WTC11 (cell line): ENCODE results near the gene SRR. TPM values are rescaled to one million over a fixed set of nuclear protein-coding genes. Genes with fewer than 3 reads are reported as not detected.
A peak's percentile ranks its signal among the peaks of the same experiment; 100 is the strongest.

Experiments
- ATAC-seq: fragments of 200-7000 bp; cut with Tn5 transposase; 2 replicates; pipeline ENCODE4 v1.10.0; 2021; ENCODE audit warnings: mild to moderate bottlenecking, moderate library complexity
- Bru-seq: library from RNA; stranded (reverse); fragments of 400-500 nt; gene quantifications from one replicate; lab custom pipeline; 2021; lab: Mats Ljungman, UMichigan
- CTCF ChIA-PET: fragments of 300-600 bp; sonication (Branson Sonifier 250); formaldehyde crosslinking; loops from one replicate; lab custom pipeline; 2021; ENCODE audit warnings: antibody characterized with exemption; lab: Charles Lee
- POLR2A ChIA-PET: fragments of 350-600 bp; sonication (Branson Sonifier 250); formaldehyde crosslinking; loops from one replicate; lab custom pipeline; 2021; ENCODE audit warnings: antibody characterized with exemption; lab: Charles Lee
- DNase-seq: peaks from one replicate; pipeline ENCODE4 v3.0.0; 2021; ENCODE audit warnings: low spot score
- H3K27ac Mint-ChIP-seq: 2 replicates; pipeline ENCODE4 v1.8.0; 2021; ENCODE audit warnings: mixed read lengths
- H3K27me3 Mint-ChIP-seq: 2 replicates; pipeline ENCODE4 v1.8.0; 2021; ENCODE audit warnings: low read depth, mild to moderate bottlenecking, moderate library complexity, mixed read lengths
- H3K36me3 Mint-ChIP-seq: 2 replicates; pipeline ENCODE4 v1.8.0; 2021; ENCODE audit warnings: mixed read lengths
- H3K4me1 Mint-ChIP-seq: 2 replicates; pipeline ENCODE4 v1.8.0; 2022; ENCODE audit warnings: mixed read lengths
- H3K4me3 Mint-ChIP-seq: 2 replicates; pipeline ENCODE4 v1.8.0; 2021; ENCODE audit warnings: mild to moderate bottlenecking, moderate library complexity, mixed read lengths
- H3K9me3 Mint-ChIP-seq: 2 replicates; pipeline ENCODE4 v1.8.0; 2021; ENCODE audit warnings: mixed read lengths
- CBFB ChIP-seq: sonication (generic); formaldehyde crosslinking; IDR thresholded peaks from 2 replicates; pipeline ENCODE4 v1.8.1; 2022; ENCODE audit warnings: mild to moderate bottlenecking, low read depth, missing genetic modification reagents
- CREB1 ChIP-seq: sonication (generic); formaldehyde crosslinking; IDR thresholded peaks from 2 replicates; pipeline ENCODE4 v1.8.0; 2023; ENCODE audit warnings: mild to moderate bottlenecking, missing genetic modification reagents
- E2F4 ChIP-seq: sonication (generic); formaldehyde crosslinking; IDR thresholded peaks from 2 replicates; pipeline ENCODE4 v1.8.1; 2022; ENCODE audit warnings: low read depth, mild to moderate bottlenecking, moderate library complexity, missing genetic modification reagents, borderline replicate concordance
- ESRRA ChIP-seq: sonication (generic); formaldehyde crosslinking; IDR thresholded peaks from 2 replicates; pipeline ENCODE4 v1.8.1; 2022; ENCODE audit warnings: mild to moderate bottlenecking, missing genetic modification reagents, borderline replicate concordance
- FOXJ3 ChIP-seq: sonication (generic); formaldehyde crosslinking; IDR thresholded peaks from 2 replicates; pipeline ENCODE4 v1.9.0; 2021; ENCODE audit warnings: missing genetic modification reagents, mild to moderate bottlenecking, borderline replicate concordance
- FOXP1 ChIP-seq: sonication (generic); formaldehyde crosslinking; IDR thresholded peaks from 2 replicates; pipeline ENCODE4 v1.8.0; 2022; ENCODE audit warnings: missing genetic modification reagents, mild to moderate bottlenecking, moderate library complexity, borderline replicate concordance
- HMGA2 ChIP-seq: fragments of 250-450 bp; sonication (Bioruptor Pico); IDR thresholded peaks from 2 replicates; pipeline ENCODE4 v1.4.0; 2021; ENCODE audit warnings: mild to moderate bottlenecking, moderate library complexity
- MLX ChIP-seq: sonication (generic); formaldehyde crosslinking; IDR thresholded peaks from 2 replicates; pipeline ENCODE4 v1.8.1; 2023; ENCODE audit warnings: mild to moderate bottlenecking, missing genetic modification reagents, moderate library complexity
- SMAD3 ChIP-seq: sonication (generic); formaldehyde crosslinking; IDR thresholded peaks from 2 replicates; pipeline ENCODE4 v1.8.0; 2022; ENCODE audit warnings: missing genetic modification reagents, mild to moderate bottlenecking, borderline replicate concordance
- SOX15 ChIP-seq: fragments of 250-450 bp; sonication (Bioruptor Pico); IDR thresholded peaks from 2 replicates; pipeline ENCODE4 v1.9.0; 2021; ENCODE audit warnings: mild to moderate bottlenecking
- USF1 ChIP-seq: sonication (generic); formaldehyde crosslinking; IDR thresholded peaks from 2 replicates; pipeline ENCODE4 v1.8.0; 2022; ENCODE audit warnings: mild to moderate bottlenecking, missing genetic modification reagents
- ZMAT4 ChIP-seq: fragments of 250-450 bp; sonication (Bioruptor Pico); IDR thresholded peaks from 2 replicates; pipeline ENCODE4 v1.9.0; 2021; ENCODE audit warnings: mild to moderate bottlenecking
- ZNF121 ChIP-seq: sonication (generic); formaldehyde crosslinking; IDR thresholded peaks from 2 replicates; pipeline ENCODE4 v1.8.0; 2023; ENCODE audit warnings: missing genetic modification reagents
- ZNF232 ChIP-seq: sonication (generic); formaldehyde crosslinking; IDR thresholded peaks from 2 replicates; pipeline ENCODE4 v1.8.0; 2022; ENCODE audit warnings: mild to moderate bottlenecking, missing genetic modification reagents
- ZNF281 ChIP-seq: sonication (generic); formaldehyde crosslinking; IDR thresholded peaks from 2 replicates; pipeline ENCODE4 v1.8.0; 2023; ENCODE audit warnings: mild to moderate bottlenecking, missing genetic modification reagents
- ZNF512 ChIP-seq: sonication (generic); formaldehyde crosslinking; IDR thresholded peaks from 2 replicates; pipeline ENCODE4 v1.8.1; 2022; ENCODE audit warnings: missing genetic modification reagents, borderline replicate concordance
- ZNF532 ChIP-seq: fragments of 250-450 bp; sonication (Bioruptor Pico); IDR thresholded peaks from 2 replicates; pipeline ENCODE4 v1.9.0; 2021; ENCODE audit warnings: mild to moderate bottlenecking, borderline replicate concordance
- long read RNA-seq, 3 experiments: library from RNA in 1 of 3; library from capped mRNA in 1 of 3; library from polyadenylated mRNA in 1 of 3; unstranded in 2 of 3; stranded (forward) in 1 of 3; transcript quantifications; one replicate each; pipeline ENCODE4 v2.0.0, GENCODE V29; 2021
- total RNA-seq: library from RNA; stranded (reverse); gene quantifications from 3 replicates; pipeline ENCODE4 v1.2.3, GENCODE V29; 2021

Gene SRR
- total RNA-seq: 4.6 to 6.9 TPM (median 5.1 TPM) in 3 replicates
- percentile 58 among the genes with signal in this experiment for Bru-seq, nascent RNA
- long read RNA-seq, experiment 1, transcript SRR-201 (8 exons, 2,728 nt): major isoform, 13 of 18 reads
- long read RNA-seq, experiment 1, partial matches to known transcripts: 2 of 18 reads
- long read RNA-seq, experiment 1, other reads (novel, unspliced or antisense): 3 of 18 reads
- long read RNA-seq, experiment 2, partial matches to known transcripts: 0 of 4 reads
- long read RNA-seq, experiment 2, other reads (novel, unspliced or antisense): 0 of 4 reads
- long read RNA-seq, experiment 3, transcript SRR-201 (8 exons, 2,728 nt): major isoform, 8 of 9 reads
- long read RNA-seq, experiment 3, partial matches to known transcripts: 1 of 9 reads
- long read RNA-seq, experiment 3, other reads (novel, unspliced or antisense): 0 of 9 reads

GRCh38 chr17:2303204-2304188 lies at the start of gene SRR, which contains the start of gene SMG6:
Gene SRR (plus strand): TSS chr17:2303950. CDS start chr17:2315561, 11,611 bp downstream.
Gene SMG6 (minus strand): TSS chr17:2303785. CDS start chr17:2303720, 65 bp downstream.
- ChIA-PET POLR2A (interaction anchor here (0.6 to 1.9 kb wide), 6 partner anchors 14 to 587 kb away, joined by 3 to 7 read pairs (median 5); partner anchors contain the start of gene TSR1), CTCF (interaction anchor here (0.6 to 2.5 kb wide), 16 partner anchors 9 to 1245 kb away, joined by 3 to 13 read pairs (median 3); partner anchors contain the start of genes HIC1, SGSM2 and TSR1)
- peaks cover 16% of the 10 kb centered on the region for H3K36me3 Mint-ChIP-seq
- peak; percentile 92 for DNase-seq
- ATAC-seq: peak; percentile 93
- peak within 1 kb of the TSS; percentile 86 for H3K4me3 Mint-ChIP-seq
- H3K27ac Mint-ChIP-seq: peak within 1 kb of the TSS; percentile 74
- H3K27me3 Mint-ChIP-seq: peaks cover 4% of the 10 kb centered on the region
- peaks cover 11% of the 10 kb centered on the region for H3K4me1 Mint-ChIP-seq
- H3K9me3 Mint-ChIP-seq: peaks cover 6% of the 10 kb centered on the region; the same call in 1 of the 2 replicates
- TF ChIP-seq FOXP1 (CRISPR knock-in tag) (peak; percentile 83), ZNF532 (CRISPR knock-in tag) (no peak), ZMAT4 (CRISPR knock-in tag) (0 out of 2 replicates have a peak, but pooled peaks have one; percentile 62), SOX15 (CRISPR knock-in tag) (no peak), SMAD3 (CRISPR knock-in tag) (0 out of 2 replicates have a peak, but pooled peaks have one; percentile 26), USF1 (no peak), CBFB (no peak), ZNF281 (CRISPR knock-in tag) (0 out of 2 replicates have a peak, but pooled peaks have one; percentile 47), HMGA2 (CRISPR knock-in tag) (no peak), ESRRA (no peak), ZNF232 (CRISPR knock-in tag) (no peak), MLX (no peak), FOXJ3 (CRISPR knock-in tag) (no peak), CREB1 (CRISPR knock-in tag) (peak; percentile 56; the same call in 1 of the 2 replicates), E2F4 (CRISPR knock-in tag) (no peak), ZNF512 (CRISPR knock-in tag) (no peak), ZNF121 (CRISPR knock-in tag) (peak; percentile 44; the same call in 1 of the 2 replicates)
